HG03558 (cell line): ENCODE data around the gene TMEM221.
"Not testable (repeated sequence)": the region's sequence is repeated elsewhere in the genome, so short reads cannot be mapped to it uniquely, and the experiment has no call there.

Source experiments
- ATAC-seq: cut with Tn5 transposase; IDR thresholded peaks from one replicate; pipeline ENCODE4 v1.9.1; 2021; ENCODE audit warnings: moderate number of reproducible peaks; ENCODE audit not compliant: unreplicated experiment; ENCODE audit errors: extremely low read depth

TMEM221 gene

DNA sequence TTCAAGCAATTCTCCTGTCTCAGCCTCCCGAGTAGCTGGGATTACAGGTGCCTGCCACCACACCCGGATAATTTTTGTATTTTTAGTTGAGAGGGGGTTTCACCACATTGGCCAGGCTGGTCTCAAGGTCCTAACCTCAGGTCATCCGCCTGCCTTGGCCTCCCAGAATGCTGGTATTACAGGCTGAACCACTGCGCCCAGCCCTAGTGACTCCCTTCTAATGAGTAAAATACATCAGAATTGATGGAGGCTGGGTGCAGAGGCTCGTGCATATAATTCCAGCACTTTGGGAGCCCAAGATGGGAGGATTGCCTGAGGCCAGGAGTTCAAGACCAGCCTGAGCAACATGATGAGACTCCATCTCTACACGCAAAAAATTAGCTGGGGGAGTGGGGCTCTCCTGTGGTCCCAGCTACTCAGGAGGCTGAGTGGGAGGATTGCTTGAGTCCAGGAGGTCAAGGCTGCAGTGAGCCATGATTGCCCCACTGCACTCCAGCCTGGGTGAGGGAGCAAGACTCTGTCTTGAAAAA, 26.6 kb upstream of the TMEM221 start:
- not testable (repeated sequence) for ATAC-seq

DNA sequence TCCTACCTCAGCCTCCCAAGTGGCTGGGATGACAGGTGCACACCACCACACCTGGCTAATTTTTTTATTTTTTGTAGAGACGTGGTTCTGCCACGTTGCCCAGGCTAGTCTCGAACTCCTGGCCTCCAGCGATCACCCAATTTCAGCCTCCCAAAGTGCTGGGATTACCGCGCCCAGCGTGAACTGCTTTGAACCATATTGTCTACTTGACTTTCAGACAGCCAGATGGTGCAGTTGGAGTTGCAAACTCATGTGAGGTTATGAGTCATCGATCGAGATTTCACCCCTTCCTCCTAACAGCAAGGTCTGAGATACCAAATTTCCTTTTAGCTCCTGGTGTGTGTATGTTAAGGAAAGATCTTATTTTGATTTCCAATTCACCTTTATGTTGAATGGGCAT, 24.6 kb upstream of the TMEM221 start:
- no peak for ATAC-seq

DNA sequence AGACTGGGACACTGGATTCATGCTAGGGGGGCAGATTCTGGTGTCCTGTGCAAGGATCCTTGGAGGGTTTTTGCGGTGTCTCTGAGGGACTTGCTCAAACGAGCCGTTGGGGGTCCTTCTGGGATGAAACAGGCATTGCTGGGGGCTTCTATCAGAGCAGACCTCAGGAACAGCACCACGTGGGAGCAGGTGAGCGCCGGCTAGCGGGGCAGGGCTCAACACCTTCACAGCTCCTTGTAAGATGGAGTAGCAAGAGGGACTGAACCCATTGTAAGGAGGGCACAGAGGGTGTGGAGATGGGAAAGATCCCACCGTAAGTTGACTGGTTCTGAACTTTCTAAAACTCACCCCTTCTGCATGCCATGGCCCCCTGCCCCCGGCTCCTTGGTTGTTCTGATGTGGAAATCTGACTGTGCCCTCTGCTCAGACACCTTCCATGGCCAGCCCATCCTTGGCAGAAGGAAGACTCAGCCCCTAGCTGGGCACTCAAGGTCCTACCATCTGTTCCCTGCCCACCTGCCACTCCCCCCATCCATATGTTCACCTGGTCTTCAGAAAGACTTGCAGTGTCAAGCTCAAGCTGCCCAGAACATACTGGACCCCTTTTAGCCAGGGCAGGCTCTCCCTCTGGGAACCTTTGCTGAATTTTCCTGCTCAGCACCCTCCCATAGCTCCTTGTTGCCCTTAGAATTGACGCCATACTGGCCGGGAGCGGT, 23.1 kb upstream of the TMEM221 start:
- ATAC-seq, result no peak

- ATAC-seq, result peak; percentile 43
Measured at GRCh38 chr19:17470068-17470841, 21.8 kb upstream of the TMEM221 start, which contains the start of gene SLC27A1. Gene SLC27A1, plus strand, starts transcription at chr19:17470524. Its CDS starts 17 bp downstream, at chr19:17470541.

- peak; percentile 33 for ATAC-seq
Measured at GRCh38 chr19:17469481-17470067, 21.1 kb upstream of the TMEM221 start.

DNA sequence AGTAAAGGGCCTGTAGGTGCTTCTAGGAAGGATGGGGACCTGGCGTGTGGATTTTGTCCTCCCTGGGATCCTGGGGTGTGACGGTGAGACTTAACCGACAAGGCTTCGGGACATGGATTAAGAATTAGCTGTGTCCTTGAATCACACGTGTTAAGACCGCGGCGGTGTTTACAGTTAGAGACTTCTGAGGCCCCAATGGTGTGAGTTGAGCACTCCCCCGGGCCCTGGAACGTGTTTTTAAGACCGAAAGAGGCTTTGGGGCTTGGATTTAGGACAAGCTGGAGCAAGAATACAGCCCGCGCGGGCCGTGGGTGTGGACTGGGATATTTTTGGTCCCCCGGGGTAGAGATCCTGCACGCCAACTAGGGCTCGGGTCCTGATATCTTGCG, 20.6 kb upstream of the TMEM221 start:
- no peak for ATAC-seq

DNA sequence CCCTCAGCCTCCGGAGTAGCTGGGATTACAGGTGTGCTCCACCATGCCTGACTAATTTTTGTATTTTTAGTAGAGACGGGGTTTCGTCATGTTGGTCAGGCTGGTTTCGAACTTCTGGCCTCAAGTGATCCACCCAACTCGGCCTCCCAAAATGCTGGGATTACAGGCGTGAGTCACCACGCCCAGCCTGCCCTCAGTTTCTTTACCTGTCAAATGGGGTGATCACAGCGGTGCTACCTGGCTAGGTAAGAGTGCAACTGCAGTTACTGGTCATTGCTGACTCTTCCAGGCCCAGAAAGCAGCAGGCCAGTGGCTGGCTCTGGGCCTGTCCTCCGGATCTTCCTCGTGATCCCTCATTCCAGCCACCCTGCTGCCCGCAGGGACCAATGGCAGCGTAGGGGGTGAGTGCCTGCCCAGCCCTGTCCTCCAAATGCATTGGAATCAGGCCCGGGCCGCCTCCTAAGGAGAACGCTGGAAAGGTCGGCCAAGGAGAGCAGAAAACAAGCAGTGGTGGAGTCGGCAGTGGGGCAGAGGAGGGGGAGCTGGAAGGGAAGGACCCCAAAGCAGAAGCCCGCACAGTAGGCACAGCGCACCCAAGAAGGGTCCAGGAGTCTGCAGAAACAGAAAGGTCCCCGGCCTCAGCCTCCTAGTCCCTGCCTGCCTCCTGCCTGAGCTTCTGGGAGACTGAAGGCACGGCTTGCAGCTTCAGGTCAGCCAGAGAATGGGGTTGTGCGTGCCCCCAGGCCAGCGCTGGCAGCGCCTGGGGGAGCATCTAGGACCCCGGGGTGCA, 20.0 kb upstream of the TMEM221 start:
- no peak for ATAC-seq

- ATAC-seq, result no peak
Measured at GRCh38 chr19:17467471-17468301, 19.2 kb upstream of the TMEM221 start.

DNA sequence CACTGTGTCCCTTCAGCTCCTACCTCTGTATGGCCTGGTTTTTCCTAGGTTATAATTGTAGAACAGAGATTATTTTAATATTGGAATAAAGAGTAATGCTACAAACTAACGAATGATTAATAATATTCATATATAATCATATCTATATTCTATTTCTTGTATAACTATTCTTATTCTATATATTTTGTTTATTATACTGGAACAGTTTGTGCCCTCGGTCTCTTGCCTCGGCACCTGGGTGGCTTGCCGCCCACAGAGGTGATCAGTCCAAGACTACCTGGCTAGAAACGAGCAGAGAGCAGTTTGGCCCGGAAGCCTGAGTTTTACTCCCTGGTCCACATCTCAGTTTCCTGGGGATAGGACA, 18.0 kb upstream of the TMEM221 start:
- no peak for ATAC-seq

- no peak for ATAC-seq
Measured at GRCh38 chr19:17460372-17461230, 12.1 kb upstream of the TMEM221 start, which contains the start of gene NXNL1. Gene NXNL1, minus strand, starts transcription at chr19:17460926. Its CDS starts 57 bp downstream, at chr19:17460869.

GRCh38 chr19:17458970-17459369, 10.5 kb upstream of the TMEM221 start:
- ATAC-seq, result no peak

GRCh38 chr19:17457616-17458015, 9.1 kb upstream of the TMEM221 start:
- ATAC-seq, result no peak

DNA sequence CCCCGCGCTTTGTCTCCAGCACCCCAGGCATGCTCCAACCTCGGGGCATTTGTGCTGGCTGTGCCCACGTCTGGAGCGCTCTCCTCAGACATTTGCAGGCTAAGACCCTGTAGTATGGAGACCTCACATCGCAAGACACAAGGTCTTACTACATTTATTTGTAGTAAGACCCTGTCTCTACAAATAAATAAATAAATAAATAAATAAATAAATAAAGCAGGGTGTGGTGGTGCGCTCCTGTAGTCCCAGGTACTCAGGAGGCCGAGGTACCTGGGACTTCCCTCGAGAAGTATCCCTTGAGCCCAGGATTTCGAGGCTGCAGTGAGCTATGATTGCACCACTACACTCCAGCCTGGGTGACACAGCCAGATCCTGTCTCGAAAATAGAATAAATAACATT, 7.7 kb upstream of the TMEM221 start:
- ATAC-seq, result no peak

- ATAC-seq, result no peak
Measured at GRCh38 chr19:17455308-17456123, 7.0 kb upstream of the TMEM221 start.

DNA sequence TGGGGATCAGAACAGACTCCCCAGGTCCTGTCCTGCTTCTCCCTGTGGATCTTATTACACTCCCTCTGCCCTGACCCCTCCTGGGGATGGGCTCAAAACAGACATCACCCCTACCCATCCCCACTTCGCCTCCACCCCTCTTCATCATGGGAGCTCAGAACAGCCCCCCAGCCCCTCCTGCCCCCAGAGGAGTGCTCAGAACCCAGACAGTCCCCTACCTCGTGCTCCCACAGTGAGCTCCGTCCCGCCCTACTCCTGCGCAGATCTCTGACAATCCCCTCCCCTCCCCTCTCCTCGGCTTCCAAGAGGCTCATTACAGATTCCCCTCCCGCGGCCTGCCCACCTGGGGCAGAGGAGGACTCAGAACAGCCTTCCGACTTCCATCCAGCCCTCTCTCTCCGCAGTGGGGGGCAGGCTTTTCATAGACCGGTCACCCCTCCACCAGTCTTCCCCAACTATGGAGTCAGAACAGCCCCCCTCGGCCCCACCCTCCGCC, 6.2 kb upstream of the TMEM221 start:
- no peak for ATAC-seq

DNA sequence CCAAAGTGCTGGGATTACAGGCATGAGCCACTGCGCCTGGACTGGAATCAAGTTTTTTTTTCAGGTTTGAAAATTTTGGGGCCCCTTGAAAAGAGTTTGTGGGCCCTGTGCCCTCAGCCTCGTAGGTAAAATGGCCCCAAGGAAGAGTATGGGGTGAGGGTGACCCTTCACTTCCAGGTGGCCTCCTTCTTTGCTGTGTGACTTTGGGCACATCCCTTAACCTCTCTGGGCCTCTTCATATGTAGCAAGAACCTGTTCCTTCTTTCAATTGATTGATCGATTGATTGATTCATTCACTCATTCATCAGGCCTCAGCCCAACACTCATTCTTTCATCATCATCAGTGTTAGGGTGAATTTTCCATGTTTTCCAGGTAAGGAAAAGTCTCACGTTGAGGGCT, 3.4 kb upstream of the TMEM221 start:
- no peak for ATAC-seq

- ATAC-seq, result no peak
Measured at GRCh38 chr19:17450264-17451075, 2.0 kb upstream of the TMEM221 start.
